Stimulated activated CD4-positive, alpha-beta T cell treated with anti-CD3 and anti-CD28 coated beads, Interleukin-2, amount 100 ng/mL, for 24 hours (primary cell): Measurements from ENCODE around the gene IPO11.

Source experiments
- DNase-seq, 2 donors: peaks; one replicate each; pipeline ENCODE4 v3.0.0-alpha.2; 2020

Gene IPO11

GRCh38 chr5:62412549-62413329, at the start of gene IPO11:
IPO11 (plus strand) TSS chr5:62412763; CDS start chr5:62437280, 24,517 bp downstream.
- DNase-seq = peak; percentile 98 to 99

GRCh38 chr5:62369039-62369438, 43.5 kb upstream of the IPO11 start:
- DNase-seq = no peak

GRCh38 chr5:62371409-62371808, 41.2 kb upstream of the IPO11 start:
- DNase-seq = no peak

DNA sequence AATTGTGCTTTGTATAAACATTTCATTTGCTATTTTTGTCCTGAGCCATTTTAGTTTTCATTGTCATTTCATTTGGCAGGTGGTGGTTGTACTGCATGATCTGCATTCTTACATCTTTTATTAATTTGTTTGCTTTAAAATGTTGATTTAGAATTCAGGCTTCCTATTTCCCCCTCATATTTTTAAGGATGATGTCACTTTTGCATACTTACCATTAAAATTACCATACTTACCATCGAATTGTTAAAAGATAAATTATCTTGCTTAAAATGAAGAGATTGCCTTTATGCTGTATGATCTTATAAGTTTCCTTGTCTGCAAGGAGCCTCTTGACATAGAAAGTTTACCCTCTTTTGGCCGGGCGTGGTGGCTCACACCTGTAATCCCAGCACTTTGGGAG, 40.0 kb upstream of the IPO11 start:
- DNase-seq = no peak

DNA sequence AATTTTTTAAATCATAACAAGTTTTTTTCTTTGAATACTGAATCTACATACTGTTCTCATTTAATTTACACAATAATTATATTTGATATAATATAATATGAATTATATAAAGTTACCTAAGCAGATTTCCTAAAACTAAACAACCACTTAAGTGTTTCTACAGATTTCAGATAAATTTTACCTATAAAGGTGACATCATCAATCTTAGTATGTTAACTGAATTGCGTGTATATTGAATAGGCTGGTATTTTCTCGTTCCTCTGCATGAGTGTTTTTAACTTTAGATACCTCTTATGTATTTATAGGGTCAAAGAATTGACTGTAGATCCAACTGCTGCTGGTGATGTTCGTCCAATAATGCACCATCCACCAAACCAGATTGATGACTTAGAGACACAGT, 39.2 kb upstream of the IPO11 start:
- no peak for DNase-seq

DNA sequence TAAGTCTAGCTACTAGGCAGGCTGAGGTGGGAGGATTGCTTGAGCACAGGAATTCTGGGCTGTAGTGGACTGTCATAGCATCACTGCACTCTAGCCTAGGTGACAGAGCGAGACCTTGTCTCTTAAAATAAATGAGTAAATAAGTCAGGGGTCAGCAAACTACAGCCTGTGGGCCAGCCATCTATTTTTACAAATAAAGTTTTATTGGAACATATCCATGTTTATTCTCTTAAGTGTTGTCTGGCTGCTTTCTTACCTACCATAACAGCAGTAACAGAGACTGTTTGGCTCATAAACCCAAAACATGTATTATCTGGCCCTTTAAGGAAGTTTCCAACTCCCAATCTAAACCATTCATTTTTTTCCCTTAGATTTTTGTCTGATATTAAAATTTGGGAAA, 38.5 kb upstream of the IPO11 start:
- no peak for DNase-seq

GRCh38 chr5:62375627-62376026, 36.9 kb upstream of the IPO11 start:
- DNase-seq = no peak

DNA sequence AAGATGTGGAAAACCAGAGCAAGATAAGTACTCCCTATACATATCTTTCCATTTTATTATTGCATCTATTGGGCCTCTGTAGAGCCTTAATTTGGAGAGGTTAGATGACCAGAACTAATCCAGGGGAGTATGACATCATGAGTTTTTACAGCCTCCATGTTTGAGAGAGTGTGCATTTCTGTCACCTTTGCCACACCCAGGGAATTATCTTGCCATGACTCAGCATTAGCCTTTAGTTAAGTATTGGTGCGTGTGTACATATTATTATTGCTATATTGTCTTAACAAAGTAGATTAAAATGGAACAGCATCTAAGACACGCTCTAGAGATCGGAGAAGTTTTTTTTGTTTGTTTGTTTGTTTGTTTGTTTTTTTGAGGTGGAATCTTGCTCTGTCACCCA, 36.5 kb upstream of the IPO11 start:
- no peak for DNase-seq

- DNase-seq = no peak
Measured at GRCh38 chr5:62385131-62385530, 27.4 kb upstream of the IPO11 start.

GRCh38 chr5:62385816-62386400, 26.7 kb upstream of the IPO11 start:
- DNase-seq = no peak

DNA sequence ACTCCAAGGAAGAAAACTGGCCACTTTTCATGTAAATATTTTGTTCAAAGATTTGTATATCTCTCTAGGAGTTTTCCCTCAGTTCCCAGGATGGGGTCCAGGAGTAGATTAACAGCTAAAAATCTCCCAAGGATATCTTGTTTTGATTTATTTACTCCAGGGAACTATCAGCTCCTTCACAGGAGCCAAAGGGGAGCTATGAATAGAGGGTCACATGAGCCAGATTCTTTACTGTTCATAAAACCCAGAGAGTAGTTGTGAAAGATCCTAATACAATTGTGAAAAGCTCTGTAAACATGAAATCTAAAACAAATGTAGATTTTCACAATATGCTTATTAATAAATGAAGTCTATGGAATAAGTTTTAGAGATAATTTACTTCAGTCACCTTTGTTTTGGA, 25.7 kb upstream of the IPO11 start:
- no peak for DNase-seq

DNA sequence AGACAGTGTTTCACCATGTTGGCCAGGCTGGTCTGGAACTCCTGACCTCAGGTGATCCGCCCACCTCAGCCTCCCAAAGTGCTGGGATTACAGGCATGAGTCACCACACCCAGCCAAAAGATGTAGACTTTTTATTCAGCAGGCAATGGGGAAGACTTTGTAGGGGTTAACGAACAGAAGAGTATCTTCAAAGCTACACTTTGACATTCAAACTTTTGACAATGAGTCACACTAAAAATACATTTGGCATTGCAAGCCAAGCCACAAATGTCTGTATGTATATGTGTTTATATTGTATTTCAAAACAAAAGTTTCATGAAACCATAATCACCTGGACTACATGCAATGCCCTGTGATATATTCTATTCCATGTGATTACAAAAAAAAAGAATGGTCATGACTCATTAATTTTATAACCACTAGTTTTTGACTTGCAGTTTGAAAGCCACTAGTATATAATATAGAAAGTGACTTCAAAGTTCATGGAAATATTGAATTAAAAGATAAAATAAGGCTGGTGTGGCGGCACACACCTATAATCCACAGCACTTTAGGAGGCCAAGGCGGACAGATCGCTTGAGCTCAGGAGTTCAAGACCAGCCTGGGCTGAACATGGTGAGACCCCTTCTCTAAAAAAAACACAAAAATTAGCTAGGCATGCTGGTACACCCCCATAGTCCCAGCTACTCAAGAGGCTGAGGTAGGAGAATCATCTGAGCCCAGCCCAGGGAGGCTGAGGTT, 17.2 kb upstream of the IPO11 start:
- DNase-seq = peak in 1 of 2 donors; percentile 20

DNA sequence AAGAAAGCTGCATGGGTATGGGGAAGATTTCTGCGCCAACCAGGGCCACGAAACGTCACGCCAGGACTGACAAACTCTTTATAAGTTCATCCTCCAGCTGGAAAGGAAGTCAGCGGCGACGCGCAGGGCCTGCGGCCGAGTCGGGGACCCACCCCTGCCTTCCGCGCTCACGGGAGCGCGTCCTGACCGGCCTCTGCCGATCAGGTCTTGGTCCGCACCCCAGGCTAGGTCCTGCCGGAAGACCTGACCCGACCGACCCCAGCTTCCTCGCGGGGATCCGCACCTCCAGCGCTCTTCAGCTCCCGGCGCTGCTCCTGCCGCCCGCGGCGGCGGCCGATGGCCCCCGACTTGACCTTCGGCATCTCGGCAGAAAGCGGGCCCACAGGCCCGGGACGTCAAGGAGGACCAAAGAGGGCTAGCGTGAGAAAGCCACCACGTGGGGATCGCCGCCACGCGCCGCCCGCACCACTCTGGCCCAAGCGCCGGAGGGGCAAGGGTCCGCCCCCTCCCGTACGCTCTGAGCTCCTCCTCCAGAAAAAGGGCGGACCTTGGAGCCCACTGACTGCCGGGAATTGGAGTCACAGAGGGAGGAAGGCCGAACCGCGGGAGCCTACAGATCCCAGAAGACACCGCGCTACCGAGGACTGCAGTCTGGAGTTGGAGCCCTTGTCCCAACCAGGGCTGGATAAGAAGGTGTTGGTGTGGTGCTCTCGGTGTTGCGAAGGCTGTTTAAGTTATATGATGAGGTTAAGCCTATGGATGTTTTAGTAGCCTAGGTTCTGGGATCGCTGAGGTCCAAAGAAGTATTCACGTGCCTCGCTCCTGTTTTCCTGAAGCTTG, 8.9 kb upstream of the IPO11 start, which contains the start of gene DIMT1:
DIMT1 (minus strand) TSS at position 495 of the 840 bp plus-strand sequence; CDS start at position 362, 133 bp downstream.
- peak; percentile 91 to 93 for DNase-seq

DNA sequence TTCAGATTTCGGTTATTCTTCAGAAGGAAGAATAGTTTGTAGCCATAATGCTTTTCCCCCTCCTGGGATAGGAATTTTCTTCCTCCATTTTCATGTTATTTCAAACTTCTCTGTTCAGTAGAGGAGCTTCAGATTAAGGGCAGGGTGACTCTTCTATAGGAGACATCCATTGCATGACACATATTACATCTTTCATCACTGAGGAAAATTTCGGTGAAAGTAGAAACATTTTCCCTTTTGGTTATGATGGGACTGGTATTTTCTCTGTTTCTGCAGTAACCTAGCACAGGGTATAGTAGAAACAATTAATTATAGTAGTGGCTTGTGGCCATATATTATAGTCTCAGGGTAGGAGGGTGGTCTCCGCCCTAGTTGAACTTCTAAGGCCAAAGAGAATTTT, 1.1 kb downstream of the IPO11 start:
- no peak for DNase-seq

- DNase-seq = no peak
Measured at GRCh38 chr5:62418462-62419076, 6.0 kb downstream of the IPO11 start.

DNA sequence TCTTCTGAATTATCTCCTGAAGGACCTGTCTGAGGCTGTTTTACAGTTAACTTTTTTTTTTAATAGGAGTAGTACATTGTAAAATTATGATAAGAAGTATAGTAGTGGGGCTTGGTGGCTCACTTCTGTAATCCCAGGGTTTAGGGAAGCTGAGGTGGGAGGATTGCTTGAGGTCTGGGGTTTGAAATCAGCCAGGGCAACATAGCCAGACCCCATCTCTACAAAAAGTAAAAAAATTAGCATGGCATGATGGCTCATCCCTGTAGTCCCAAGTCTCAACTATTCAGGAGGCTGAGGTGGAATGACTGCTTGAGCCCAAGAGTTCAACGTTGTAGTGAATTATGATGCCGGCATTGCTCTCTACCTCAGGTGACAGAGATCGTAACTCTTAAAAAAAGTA, 7.0 kb downstream of the IPO11 start:
- no peak for DNase-seq

GRCh38 chr5:62421414-62421813, 8.9 kb downstream of the IPO11 start:
- DNase-seq = no peak

DNA sequence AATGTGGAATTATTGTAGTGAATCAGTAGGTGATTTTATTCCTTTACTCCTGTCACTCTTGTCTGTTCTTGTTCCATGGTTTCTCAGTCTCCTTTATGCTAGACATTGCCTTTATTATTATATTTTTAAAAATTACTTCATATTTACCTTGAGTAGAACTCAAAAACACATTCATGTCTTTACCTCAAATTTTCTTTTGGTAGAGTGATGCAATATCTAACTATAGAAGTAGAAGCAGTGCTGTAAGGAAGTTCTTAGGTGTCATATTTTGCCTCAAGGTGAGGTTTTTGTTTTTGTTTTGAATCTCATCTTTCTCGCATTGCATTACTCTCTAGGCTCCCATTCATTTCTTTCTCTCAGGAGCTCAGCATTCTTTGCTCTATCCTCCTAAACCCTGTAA, 12.2 kb downstream of the IPO11 start:
- DNase-seq = no peak

GRCh38 chr5:62431735-62432620, 19.4 kb downstream of the IPO11 start:
- no peak for DNase-seq

GRCh38 chr5:62432621-62433064, 20.1 kb downstream of the IPO11 start:
- DNase-seq = no peak

DNA sequence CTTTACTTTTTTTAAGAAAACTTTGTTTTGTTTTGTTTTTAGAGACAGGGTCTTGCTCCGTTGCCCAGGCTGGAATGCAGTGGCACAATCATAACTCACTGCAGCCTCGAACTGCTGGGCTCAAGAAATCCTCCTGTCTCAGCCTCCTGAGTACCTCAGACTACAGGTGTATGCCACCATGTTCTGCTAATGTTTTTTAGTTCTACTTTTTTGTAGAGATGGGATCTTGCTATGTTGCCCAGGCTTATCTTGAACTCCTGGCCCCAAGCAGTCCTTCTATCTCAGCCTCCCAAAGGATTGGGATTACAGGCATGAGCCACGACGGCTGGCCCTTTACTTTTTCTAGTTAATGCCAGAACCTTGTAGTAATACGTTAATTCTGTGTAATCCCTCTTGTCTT, 36.0 kb downstream of the IPO11 start:
- DNase-seq = no peak
